ENCODE data around the gene SLC35D1.
A peak's percentile ranks its signal among the peaks of the same experiment; 100 is the strongest.

The SLC35D1 gene

GRCh38 chr1:66998972-66999371 lies 55.0 kb downstream of the SLC35D1 start:
- ATAC-seq: no peak
- no peak for TF ChIP-seq ESRRG (CRISPR knock-in tag; IDR thresholded peaks at IDR 0.05)
- TF ChIP-seq OSR1 (CRISPR knock-in tag; IDR thresholded peaks at IDR 0.05): no peak
- no peak for TF ChIP-seq TCF4 (CRISPR knock-in tag; IDR thresholded peaks at IDR 0.05; ENCODE audit: borderline replicate concordance)
- TF ChIP-seq ZFP30 (CRISPR knock-in tag; IDR thresholded peaks at IDR 0.05): no peak
- TF ChIP-seq CSDC2 (CRISPR knock-in tag; IDR thresholded peaks at IDR 0.05): no peak
- TF ChIP-seq TOX (CRISPR knock-in tag; IDR thresholded peaks at IDR 0.05; ENCODE audit: borderline replicate concordance): no peak
- TF ChIP-seq ZNF8 (CRISPR knock-in tag; IDR thresholded peaks at IDR 0.05): no peak
- TF ChIP-seq PPARA (CRISPR knock-in tag; IDR thresholded peaks at IDR 0.05; ENCODE audit: borderline replicate concordance): no peak
- TF ChIP-seq ARNTL (CRISPR knock-in tag; IDR thresholded peaks at IDR 0.05; ENCODE audit: borderline replicate concordance, low read depth): no peak
- TF ChIP-seq PATZ1 (CRISPR knock-in tag; IDR thresholded peaks at IDR 0.05; ENCODE audit: borderline replicate concordance): no peak
- TF ChIP-seq CSRNP3 (CRISPR knock-in tag; IDR thresholded peaks at IDR 0.05): no peak
- TF ChIP-seq ZNF70 (CRISPR knock-in tag; IDR thresholded peaks at IDR 0.05): no peak
- no peak for TF ChIP-seq SNAI2 (CRISPR knock-in tag; IDR thresholded peaks at IDR 0.05)
- TF ChIP-seq, protein P1, sequence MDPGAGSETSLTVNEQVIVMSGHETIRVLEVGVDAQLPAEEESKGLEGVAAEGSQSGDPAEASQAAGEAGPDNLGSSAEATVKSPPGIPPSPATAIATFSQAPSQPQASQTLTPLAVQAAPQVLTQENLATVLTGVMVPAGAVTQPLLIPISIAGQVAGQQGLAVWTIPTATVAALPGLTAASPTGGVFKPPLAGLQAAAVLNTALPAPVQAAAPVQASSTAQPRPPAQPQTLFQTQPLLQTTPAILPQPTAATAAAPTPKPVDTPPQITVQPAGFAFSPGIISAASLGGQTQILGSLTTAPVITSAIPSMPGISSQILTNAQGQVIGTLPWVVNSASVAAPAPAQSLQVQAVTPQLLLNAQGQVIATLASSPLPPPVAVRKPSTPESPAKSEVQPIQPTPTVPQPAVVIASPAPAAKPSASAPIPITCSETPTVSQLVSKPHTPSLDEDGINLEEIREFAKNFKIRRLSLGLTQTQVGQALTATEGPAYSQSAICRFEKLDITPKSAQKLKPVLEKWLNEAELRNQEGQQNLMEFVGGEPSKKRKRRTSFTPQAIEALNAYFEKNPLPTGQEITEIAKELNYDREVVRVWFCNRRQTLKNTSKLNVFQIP (CRISPR knock-in tag; IDR thresholded peaks at IDR 0.05; ENCODE audit: borderline replicate concordance, low read depth): no peak
- no peak for TF ChIP-seq ZNF565 (CRISPR knock-in tag; conservative IDR thresholded peaks at IDR 0.05; ENCODE audit: low read depth)
- no peak for TF ChIP-seq ZC3H10 (CRISPR knock-in tag; IDR thresholded peaks at IDR 0.05)
- no peak for TF ChIP-seq RARB (CRISPR knock-in tag; IDR thresholded peaks at IDR 0.05)
- TF ChIP-seq GLIS3 (CRISPR knock-in tag; IDR thresholded peaks at IDR 0.05): no peak

GRCh38 chr1:66996018-66996682 lies 57.8 kb downstream of the SLC35D1 start:
- TF ChIP-seq CSRNP3 (CRISPR knock-in tag; IDR thresholded peaks at IDR 0.05): no peak
- no peak for TF ChIP-seq ZFP3 (CRISPR knock-in tag; IDR thresholded peaks at IDR 0.05)
- TF ChIP-seq BACH2 (CRISPR knock-in tag; IDR thresholded peaks at IDR 0.05; ENCODE audit: borderline replicate concordance): no peak
- no peak for TF ChIP-seq ESRRG (CRISPR knock-in tag; IDR thresholded peaks at IDR 0.05)
- no peak for TF ChIP-seq PATZ1 (CRISPR knock-in tag; IDR thresholded peaks at IDR 0.05; ENCODE audit: borderline replicate concordance)
- no peak for TF ChIP-seq ZFP30 (CRISPR knock-in tag; IDR thresholded peaks at IDR 0.05)
- TF ChIP-seq ZNF8 (CRISPR knock-in tag; IDR thresholded peaks at IDR 0.05): no peak
- no peak for TF ChIP-seq PPARA (CRISPR knock-in tag; IDR thresholded peaks at IDR 0.05; ENCODE audit: borderline replicate concordance)
- TF ChIP-seq, protein P2, sequence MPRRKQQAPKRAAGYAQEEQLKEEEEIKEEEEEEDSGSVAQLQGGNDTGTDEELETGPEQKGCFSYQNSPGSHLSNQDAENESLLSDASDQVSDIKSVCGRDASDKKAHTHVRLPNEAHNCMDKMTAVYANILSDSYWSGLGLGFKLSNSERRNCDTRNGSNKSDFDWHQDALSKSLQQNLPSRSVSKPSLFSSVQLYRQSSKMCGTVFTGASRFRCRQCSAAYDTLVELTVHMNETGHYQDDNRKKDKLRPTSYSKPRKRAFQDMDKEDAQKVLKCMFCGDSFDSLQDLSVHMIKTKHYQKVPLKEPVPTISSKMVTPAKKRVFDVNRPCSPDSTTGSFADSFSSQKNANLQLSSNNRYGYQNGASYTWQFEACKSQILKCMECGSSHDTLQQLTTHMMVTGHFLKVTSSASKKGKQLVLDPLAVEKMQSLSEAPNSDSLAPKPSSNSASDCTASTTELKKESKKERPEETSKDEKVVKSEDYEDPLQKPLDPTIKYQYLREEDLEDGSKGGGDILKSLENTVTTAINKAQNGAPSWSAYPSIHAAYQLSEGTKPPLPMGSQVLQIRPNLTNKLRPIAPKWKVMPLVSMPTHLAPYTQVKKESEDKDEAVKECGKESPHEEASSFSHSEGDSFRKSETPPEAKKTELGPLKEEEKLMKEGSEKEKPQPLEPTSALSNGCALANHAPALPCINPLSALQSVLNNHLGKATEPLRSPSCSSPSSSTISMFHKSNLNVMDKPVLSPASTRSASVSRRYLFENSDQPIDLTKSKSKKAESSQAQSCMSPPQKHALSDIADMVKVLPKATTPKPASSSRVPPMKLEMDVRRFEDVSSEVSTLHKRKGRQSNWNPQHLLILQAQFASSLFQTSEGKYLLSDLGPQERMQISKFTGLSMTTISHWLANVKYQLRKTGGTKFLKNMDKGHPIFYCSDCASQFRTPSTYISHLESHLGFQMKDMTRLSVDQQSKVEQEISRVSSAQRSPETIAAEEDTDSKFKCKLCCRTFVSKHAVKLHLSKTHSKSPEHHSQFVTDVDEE (CRISPR knock-in tag; IDR thresholded peaks at IDR 0.05): no peak
- no peak for TF ChIP-seq CREB5 (CRISPR knock-in tag; IDR thresholded peaks at IDR 0.05; ENCODE audit: low read depth)
- TF ChIP-seq ZNF565 (CRISPR knock-in tag; conservative IDR thresholded peaks at IDR 0.05; ENCODE audit: low read depth): no peak
- TF ChIP-seq ZC3H10 (CRISPR knock-in tag; IDR thresholded peaks at IDR 0.05): no peak
- ATAC-seq: peak; percentile 84

Data from SK-N-SH treated with all-trans-retinoic acid at 6 μM for 48 hours (cell line).